Stimulated activated CD4-positive, alpha-beta T cell treated with anti-CD3 and anti-CD28 coated beads, Interleukin-2, amount 100 ng/mL, for 48 hours (primary cell): ENCODE data around the gene MESD.

Experiments used
- DNase-seq, 2 donors: peaks; one replicate each; pipeline ENCODE4 v3.0.0-alpha.2; 2020

Gene MESD

GRCh38 chr15:80932513-80932815 lies 57.2 kb downstream of the MESD start:
- no peak for DNase-seq

- DNase-seq = no peak
These were observed 57.7 kb downstream of the MESD start for GRCh38 chr15:80931721-80932512.

- DNase-seq = no peak
These were observed 58.4 kb downstream of the MESD start for GRCh38 chr15:80931191-80931590.

GRCh38 chr15:80929689-80930088 lies 59.9 kb downstream of the MESD start:
- DNase-seq = no peak

GRCh38 chr15:80929225-80929624 lies 60.4 kb downstream of the MESD start:
- no peak for DNase-seq

GRCh38 chr15:80926126-80926525 lies 63.5 kb downstream of the MESD start:
- DNase-seq = no peak

GRCh38 chr15:80925597-80926059 lies 64.0 kb downstream of the MESD start:
- DNase-seq = no peak

GRCh38 chr15:80924278-80924677 lies 65.3 kb downstream of the MESD start:
- no peak for DNase-seq

- no peak for DNase-seq
These were observed 66.0 kb downstream of the MESD start for GRCh38 chr15:80923668-80924067.

- no peak for DNase-seq
These were observed 67.7 kb downstream of the MESD start for GRCh38 chr15:80921736-80922410.

- DNase-seq = no peak
These were observed 69.3 kb downstream of the MESD start for GRCh38 chr15:80920271-80920699.

GRCh38 chr15:80918196-80918783 lies 71.3 kb downstream of the MESD start:
- no peak for DNase-seq

- no peak for DNase-seq
These were observed 73.6 kb downstream of the MESD start for GRCh38 chr15:80916056-80916455.

GRCh38 chr15:80915472-80915871 lies 74.1 kb downstream of the MESD start:
- no peak for DNase-seq

GRCh38 chr15:80913541-80913940 lies 76.1 kb downstream of the MESD start:
- DNase-seq = no peak

GRCh38 chr15:80912673-80913072 lies 76.9 kb downstream of the MESD start:
- DNase-seq = no peak

GRCh38 chr15:80911821-80912220 lies 77.8 kb downstream of the MESD start:
- DNase-seq = no peak

- DNase-seq = no peak
These were observed 83.4 kb downstream of the MESD start for GRCh38 chr15:80906159-80906766.

- DNase-seq = no peak
These were observed 84.6 kb downstream of the MESD start for GRCh38 chr15:80904998-80905397.

- no peak for DNase-seq
These were observed 87.3 kb downstream of the MESD start for GRCh38 chr15:80902298-80902801.

GRCh38 chr15:80898040-80898439 lies 91.6 kb downstream of the MESD start:
- DNase-seq = no peak
